GM04504 (cell line): Measurements from ENCODE around the gene TEPSIN.
A peak's percentile ranks its signal among the peaks of the same experiment; 100 is the strongest.

Source experiments
- DNase-seq: peaks from one replicate; pipeline ENCODE4 v3.0.0-alpha.2; 2012; ENCODE audit warnings: low read depth

The TEPSIN gene, protein sequence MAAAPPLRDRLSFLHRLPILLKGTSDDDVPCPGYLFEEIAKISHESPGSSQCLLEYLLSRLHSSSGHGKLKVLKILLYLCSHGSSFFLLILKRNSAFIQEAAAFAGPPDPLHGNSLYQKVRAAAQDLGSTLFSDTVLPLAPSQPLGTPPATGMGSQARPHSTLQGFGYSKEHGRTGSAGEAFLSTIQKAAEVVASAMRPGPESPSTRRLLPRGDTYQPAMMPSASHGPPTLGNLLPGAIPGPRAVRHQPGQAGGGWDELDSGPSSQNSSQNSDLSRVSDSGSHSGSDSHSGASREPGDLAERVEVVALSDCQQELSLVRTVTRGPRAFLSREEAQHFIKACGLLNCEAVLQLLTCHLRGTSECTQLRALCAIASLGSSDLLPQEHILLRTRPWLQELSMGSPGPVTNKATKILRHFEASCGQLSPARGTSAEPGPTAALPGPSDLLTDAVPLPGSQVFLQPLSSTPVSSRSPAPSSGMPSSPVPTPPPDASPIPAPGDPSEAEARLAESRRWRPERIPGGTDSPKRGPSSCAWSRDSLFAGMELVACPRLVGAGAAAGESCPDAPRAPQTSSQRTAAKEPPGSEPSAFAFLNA

DNA sequence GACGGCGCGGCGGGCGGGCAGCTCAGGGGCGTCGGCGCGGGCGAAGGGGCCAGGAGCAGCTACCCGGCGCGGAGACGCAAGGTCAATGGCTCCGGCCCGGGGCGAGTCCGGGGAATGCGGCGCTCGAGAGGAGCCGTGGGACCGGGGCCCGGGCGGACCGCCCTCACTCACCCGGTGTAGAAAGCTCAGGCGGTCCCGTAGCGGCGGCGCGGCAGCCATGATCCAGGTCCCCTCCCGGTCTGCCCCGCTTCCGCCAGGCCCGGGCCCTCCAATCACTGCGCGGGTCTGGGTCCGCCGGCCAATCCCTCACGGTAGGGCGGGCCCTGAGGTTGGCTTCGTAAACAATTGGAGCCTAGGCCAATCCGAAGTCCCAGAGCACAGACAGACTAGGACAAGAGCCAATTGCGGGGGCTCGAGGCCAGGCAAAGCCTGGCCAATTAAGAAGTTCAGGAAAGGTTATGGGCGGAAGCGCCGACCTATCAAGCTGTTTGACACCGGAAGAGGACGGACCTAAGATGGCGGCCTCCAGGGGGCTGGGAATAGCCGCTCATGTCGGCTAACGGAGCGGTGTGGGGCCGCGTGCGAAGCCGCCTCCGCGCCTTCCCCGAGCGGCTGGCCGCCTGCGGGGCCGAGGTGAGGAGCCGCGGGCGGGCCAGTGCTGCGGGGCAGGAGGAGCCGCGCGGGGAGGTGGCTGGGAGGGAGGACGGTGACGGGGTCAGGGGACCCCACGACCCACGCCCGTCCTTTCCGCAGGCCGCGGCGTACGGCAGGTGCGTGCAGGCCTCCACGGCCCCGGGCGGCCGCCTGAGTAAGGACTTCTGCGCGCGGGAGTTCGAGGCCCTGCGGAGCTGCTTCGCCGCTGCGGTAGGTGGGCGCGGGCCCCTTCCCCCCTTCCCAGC is at the start of gene TEPSIN, which contains the start of gene NDUFAF8:
Gene TEPSIN, minus strand, starts transcription at position 241 of the 899 bp plus-strand sequence. Its CDS starts 22 bp downstream, at position 219.
Gene NDUFAF8, plus strand, starts transcription at position 504 of the 899 bp plus-strand sequence. Its CDS starts 46 bp downstream, at position 550.
- DNase-seq = peak; percentile 100

DNA sequence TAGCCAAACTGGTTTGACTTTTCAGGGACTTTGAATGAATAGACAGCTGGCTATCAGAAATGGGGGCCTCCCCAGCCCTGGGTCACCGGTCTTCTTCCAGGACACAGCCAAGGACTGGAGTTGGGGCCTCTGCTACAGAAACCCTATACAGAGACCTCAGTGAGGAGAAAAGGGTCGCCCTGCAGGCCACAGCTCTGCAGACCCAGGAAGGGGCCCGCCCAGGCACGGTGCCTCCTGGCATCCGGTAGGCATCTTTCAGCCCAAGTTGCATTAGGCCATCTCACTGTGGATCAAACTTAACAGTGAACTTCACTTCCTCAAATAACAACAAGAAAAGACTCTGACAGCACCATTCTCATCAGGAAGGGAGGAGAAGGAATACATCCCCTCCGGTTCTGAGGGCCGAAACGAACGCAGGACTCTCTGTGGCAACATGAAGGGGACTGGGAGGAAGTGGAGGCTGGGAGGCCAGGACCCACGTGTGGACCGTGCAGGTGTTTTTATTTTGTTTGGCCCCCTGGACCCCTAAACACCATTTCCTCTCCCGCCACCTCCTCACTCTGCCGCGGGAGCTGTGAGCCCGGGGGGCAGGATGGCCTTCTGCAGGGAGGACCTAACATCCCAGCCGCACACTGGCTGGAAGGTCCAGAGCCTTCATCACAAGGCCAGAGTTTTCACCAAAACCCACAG is 49.0 kb upstream of the TEPSIN start:
- DNase-seq = no peak

DNA sequence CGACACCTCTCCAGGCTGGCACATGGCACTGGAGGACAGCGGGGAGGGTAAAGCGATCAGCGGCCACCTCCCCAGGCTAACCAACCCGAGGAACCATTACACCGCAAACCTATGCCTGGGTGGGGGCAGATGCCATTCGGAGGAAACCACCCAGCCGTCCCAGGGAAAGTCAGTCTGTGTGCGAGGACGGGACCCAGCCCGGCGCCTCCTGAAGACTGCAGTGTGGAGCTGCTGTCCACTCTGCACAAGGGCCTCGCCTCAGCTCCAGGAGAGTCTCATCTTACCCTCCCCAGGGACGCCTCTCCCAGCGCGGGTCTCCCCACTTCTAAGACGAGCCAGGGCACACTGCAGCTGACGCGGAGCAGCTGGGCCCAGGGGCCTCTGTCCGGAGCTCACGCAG is 48.3 kb upstream of the TEPSIN start:
- DNase-seq = no peak

DNA sequence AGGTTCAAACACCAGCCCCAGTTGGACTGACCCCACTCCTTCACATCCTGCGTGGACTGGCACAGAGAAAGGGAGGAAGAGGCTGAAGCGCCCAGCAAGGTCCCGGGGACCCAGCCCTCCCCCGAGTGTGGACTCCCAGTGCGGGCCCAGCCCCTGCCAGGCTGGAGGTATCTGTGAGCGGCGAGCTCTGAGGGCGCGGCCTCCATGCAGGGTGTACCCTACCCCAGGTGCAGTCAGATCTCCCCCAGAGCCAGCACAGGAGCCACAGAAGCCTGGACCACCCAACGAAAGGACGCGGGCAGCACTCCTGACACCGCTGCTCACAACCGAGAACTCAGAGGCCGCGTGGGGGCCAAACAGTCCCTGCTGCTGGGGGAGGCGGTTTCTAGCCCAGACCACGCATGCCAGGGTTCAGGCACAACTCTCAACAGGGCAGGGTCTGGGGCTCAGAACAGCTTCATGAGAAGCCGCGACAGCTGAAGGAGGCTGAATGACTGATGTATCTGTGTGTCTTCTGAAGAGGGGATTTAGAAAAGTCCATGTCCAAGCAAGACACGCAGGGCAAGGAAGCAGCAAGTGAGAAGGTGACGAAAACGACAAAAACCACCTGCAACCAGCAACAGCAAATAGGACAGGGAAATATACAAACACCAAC is 47.8 kb upstream of the TEPSIN start:
- no peak for DNase-seq

DNA sequence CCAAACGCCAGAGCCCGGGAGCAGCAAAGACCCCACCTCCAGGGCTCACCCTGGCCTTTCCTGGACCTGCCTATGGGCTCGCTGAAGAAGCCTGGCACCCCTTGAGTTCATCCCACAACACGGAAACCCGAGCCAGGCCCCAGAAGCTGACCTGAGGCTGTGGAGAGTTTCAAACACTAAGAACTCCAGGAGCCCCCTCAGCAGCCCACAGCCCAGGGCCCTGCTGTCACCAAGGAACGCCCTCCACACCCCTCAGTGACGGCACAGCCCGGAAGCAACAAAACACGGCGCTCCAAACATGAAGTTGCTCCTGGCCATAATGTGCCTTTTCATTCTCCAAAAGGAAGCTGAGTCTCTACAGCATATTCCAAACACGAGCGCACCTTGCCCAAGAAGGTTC is 47.0 kb upstream of the TEPSIN start:
- no peak for DNase-seq

DNA sequence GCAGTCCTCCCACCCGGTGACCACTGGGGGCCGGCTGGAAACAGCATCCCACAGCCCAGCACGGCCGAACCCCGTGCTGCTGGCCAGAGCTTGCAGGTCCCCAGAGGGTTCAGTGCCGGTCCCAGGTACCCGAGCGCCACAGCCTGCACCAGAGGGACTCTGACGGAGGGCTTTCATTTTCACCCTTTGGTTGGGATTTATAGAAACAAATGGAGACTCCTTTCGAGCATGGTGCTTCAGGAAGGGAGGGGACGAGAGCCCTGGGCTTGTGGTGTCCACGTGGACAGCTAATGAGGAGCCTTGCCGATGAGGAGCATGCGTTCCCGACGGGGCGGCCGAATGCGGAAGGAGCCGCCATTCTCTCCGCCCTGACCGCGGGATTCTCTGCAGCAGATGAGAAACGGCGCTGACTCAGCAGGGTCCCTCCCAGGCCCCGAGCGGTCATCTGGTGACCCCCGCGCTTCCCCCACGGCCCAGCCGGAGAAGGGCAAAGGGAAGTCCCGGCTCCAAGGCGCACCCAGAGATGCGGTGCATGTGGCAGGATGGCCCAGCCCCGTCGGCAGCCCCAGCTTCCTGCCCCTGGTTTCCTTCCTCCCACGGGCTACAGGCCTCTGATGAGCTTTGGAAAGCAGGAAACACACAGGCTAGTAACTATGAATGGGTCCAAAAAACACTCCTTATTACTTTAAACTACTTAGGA is 46.5 kb upstream of the TEPSIN start:
- no peak for DNase-seq

DNA sequence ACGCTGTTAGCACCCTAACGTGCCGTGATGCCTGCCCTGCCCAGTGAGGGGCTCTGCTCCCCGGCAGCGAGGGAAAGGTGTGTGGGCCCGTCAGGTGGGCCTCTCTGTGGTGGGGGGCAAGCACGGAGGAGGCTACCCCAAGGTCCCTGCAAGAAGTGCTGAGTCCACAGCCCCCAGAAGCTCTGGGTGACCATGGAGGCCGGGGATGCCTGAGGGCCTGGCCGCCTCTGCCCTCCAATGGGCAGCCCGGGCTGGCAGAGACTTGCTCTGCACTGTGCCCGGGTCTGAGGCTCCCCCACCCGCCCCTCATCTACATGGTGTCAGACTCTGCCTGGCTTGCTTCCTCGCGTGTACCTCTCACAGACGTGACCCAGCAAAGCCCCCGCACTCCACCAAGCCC is 44.0 kb upstream of the TEPSIN start:
- DNase-seq = no peak

DNA sequence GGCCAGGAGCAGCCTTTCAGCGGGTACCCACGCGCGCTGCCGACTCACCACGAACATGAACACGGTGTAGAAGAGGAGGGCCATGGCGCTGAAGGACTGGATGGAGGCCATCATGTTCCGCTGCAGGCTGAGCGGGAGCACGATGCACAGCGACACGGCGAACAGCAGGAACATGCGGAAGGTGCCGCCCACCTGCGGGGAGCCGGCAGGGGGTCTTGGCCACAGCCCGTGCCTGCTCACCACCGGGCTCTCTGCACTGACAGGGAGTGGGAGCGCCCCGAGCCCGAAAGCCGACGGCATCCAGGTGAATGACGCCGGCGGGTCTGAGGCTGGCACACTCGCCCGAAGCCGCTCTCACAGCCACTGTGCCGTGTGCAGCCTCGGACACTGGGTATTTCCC is 43.3 kb upstream of the TEPSIN start:
- no peak for DNase-seq

DNA sequence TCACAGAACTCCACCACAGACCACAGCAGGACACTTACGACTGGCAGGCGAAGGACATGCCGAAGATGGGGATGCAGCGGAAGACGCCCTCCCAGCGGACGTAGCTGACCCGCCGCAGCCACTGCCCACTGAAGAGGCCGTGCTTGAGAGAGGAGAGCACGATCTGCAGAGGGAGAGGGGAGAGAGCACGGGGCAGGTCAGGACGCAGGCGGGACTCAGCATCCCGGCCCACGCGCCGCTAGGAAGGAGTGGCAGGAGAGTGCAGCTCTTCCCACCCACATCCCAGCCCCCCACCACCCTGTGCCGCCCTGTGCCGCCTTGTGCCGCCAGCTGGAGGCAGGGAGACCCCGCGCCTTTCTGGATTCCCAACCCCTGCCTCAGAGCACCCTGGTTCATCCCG is 41.7 kb upstream of the TEPSIN start:
- no peak for DNase-seq

DNA sequence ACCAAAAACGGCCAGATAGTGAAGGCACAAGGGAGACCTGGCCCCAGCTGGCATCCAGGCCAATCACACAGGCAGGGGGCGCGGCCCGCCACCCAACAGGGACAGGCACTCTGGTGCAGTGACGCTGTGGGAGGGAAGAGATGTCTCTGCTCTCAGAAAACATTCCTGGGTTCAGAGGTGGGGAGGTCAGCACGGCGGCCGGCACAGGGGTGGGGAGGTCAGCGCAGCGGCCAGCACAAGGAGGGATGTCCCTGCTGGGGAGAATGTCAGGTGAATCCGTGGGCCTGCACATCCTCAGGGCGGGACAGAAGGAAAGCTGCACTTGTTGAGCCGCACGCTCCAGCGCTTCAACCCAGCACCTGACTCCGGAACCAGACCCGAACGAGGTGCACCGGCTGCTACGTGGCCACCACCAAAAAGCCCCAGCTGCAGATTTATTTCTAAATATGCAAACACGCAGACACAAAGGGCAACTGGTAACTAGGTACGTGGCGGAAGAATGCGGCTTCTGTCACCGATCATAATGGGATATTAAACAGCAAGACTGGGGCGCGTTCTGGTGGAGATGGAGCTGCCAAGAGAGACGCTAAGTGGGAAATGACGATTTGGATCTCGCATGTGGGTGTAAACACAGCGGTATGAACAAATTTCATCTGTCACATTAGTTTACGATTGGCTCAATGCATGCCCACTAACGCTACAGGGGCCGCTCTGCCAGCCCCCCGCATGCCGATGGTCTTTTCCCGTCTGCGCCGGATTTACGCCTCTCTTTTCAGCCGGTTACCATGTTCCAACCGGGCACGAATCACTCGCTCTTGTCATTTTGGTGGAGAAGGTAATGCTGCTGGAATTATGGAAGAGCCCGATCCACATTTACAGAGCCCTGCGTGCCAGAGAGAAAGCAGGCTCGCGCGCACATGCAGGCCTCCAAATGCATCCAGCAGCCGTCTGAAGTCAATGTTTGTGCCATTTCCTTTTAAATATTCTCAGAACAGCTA is 40.7 kb upstream of the TEPSIN start:
- no peak for DNase-seq

DNA sequence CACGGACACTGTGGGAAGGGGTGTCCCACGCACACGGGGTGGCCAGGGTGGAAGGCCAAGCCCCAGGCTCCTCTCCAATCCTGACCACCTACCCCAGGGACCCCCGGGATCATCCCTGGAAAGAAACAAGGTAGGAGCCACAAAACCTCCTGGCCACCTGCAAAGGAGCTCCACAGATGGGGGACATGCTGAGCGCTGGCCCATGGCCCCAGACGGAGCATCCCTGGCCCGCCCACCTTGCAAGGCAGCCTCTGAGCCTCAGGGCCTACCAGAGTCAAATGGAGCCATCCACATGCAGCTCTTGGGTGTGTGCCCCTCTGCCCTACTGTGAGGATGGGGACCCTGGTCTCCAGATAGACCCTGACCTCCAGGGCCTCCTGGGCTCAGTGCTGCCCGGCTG is 40.0 kb upstream of the TEPSIN start:
- no peak for DNase-seq

DNA sequence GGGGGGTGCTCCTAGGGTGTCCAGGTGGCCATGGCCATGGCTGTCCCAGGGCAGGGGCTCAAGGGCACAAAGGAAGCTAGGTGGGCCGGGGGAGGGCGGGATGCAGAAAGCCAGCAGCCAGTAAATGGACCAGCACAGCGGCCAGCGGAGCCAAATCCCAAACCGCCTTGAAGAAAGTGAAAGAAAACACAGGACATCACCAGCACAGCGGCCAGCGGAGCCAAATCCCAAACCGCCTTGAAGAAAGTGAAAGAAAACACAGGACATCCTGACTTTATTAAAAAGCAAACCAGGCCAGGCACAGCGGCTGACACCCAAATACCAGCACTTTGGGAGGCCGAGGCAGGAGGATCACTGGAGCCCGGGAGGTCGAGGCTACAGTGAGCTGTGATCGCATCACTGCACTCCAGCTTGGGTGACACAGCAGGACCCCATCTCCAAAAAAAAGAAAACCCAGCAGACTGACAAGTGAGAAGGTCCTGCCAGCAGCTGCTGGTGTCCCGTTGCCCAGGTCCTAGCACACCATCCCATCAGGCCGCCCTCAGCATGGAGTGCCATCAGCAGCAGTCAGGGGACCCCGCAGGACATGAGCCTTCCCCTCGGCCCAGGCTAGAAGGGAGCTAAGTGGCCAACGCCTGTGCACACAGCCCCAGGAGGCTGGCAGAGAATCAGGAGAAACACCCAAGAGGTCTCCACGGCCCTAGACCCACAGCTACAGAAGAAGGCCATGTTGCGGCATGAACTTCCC is 39.3 kb upstream of the TEPSIN start:
- DNase-seq = no peak

DNA sequence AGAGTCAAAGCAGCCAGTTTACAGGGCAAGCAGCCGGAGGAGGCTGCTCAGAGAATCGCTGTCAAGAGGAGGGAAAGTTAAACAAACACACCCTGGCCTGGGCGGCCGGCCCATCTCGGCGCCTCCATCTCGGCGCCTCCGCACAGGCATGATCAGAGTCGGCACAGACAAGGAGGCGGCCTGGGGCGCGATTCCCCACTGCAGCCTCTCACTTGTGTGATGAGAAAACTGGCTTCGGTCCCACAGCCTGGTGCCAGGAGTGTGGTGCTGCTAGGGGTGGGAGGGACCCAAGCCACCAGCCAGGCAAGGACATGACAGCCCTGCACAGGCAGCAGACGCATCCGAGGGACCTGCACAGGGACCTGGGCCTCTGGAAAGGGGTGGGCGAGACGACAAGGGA is 38.6 kb upstream of the TEPSIN start:
- no peak for DNase-seq

DNA sequence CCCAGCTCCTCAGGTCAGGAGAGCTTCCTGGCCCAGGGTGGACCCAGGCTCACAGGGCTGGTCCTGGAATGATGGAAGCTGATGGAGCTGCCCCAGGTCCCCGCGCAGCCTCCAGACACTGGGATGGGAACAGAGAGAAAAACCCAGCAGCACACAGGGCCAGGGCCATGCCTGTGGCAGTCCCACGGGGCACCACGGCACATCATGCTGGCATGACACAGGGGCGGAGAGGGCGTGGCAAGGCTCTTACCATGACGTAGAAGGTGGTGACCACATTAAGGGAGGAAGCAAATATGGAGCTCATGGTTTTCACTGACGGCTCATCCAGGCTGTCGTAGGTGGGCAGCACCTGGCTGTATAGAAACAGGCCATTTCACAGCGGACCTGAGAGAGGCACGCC is 37.9 kb upstream of the TEPSIN start:
- no peak for DNase-seq

DNA sequence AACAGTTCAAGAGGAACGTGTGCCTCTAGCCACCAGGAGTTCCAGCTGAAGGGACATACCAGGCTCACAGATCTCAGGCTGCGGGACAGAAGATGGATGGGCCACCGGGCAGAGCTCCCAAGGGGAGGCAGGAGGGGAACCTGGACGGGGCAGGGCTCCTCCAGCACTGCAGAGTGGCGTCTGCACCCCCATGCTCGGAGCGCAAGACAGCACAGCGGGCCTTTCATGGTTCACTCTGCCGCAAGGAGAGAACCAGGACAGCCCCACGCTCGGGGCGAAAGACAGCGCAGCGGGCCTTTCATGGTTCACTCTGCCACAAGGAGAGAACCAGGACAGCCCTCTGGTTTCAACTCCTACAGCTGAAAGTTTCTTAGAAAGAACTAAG is 35.6 kb upstream of the TEPSIN start:
- no peak for DNase-seq

DNA sequence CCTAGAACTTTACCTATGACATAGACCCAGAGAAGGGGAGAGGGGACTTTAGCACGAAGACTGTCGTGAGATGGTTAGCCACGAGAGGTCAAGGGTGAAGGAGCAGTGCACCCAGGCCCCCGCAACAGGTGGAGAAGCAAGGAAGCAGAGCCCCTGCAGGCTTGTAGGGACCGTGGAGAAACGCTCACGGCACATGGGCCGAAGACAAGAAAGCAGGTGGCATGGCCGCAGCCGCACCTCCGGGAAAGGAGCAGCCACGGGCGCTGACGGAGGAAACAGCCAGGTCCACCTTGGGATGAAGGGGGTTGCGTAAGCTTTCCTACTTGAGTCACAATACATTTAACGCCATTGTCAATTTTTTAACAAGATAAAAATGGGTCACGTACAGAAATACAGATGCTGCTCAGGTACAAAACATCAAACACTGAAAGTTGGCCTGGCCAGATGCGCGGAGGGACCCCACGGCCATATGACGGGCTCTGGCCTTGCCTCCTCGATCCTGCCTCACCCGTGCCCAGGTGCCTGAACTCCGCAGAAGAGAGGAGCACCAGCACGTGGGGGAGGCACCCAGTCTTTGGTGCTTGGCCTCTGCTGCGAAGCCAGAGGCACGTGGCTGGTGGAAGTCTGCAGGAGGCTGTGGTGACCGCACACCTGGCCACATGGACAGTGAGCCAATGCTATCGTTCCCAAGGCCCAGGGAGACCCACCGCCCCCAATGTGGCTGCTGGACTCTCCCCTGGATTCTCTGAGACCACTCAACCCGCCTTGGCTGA is 35.0 kb upstream of the TEPSIN start:
- no peak for DNase-seq

DNA sequence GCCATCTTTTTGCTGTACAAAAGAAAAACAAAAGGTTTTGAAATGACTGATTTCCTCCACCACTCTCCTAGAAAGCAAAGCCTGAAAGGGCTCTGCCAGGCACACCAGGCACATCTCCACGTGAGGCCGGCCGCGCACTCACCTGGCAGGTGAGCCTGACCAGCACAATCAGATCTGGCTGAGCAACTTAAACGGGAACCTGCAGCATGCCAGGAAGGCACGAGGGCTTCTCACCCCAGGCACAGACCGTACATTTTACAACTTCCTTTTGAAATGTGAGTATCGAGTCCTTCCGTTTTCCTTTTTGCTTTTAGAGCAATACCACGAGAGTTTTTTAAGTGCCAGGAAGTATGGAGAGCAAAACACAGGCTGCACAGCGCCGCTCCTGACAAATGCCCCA is 33.8 kb upstream of the TEPSIN start:
- no peak for DNase-seq

DNA sequence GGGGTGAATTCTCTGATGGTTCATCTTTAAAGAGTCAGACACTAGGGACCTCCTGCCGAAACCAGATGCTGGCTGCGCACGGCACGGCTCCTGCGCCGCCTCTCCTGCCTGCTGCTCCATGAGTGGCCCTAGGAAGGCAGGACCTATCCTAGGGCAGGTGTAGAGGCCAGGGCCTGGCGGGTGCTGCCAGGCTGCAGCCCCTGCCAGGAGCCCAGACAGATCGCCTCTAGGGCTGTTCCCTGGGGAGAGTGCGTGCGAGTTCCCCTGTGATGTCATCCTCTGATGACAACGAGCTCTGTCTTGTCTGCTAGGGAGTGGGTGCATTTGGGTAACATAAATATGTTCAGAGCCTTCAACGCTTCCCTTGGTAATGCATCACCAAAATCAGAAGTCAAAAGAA is 32.4 kb upstream of the TEPSIN start:
- DNase-seq = no peak
